ENCODE measurements around the gene GNAT3. TPM values are rescaled to one million over a fixed set of nuclear protein-coding genes. Genes with fewer than 3 reads are reported as not detected.

The GNAT3 gene
- total RNA-seq, 1 donor from 2014 or later: not detected

- intact Hi-C loops (cut with DNase I): no loop called here
- Histone ChIP-seq H3K36me3 (no peaks in the 10 kb centered on the region), H3K27me3 (no peaks in the 10 kb centered on the region), H3K4me3 (no peak overlapping the region), H3K27ac (no peak overlapping the region), H3K9me3 (no peaks in the 10 kb centered on the region), H3K4me1 (no peaks in the 10 kb centered on the region)
- TF ChIP-seq CTCF (IDR thresholded peaks at IDR 0.05): no peak
- TF ChIP-seq POLR2AphosphoS5 (IDR thresholded peaks at IDR 0.05; ENCODE audit: insufficient read depth in 1 of 2, low read depth in 1 of 2): no peak
- no peak for TF ChIP-seq POLR2A (IDR thresholded peaks at IDR 0.05)
- no peak for DNase-seq (ENCODE audit: extremely low spot score in 2 of 2)
Measured at GRCh38 chr7:80414331-80414730, 97.5 kb downstream of the GNAT3 start.

- TF ChIP-seq POLR2AphosphoS5 (IDR thresholded peaks at IDR 0.05; ENCODE audit: insufficient read depth in 1 of 2, low read depth in 1 of 2) (no peak), CTCF (IDR thresholded peaks at IDR 0.05) (no peak), POLR2A (IDR thresholded peaks at IDR 0.05) (no peak)
- Histone ChIP-seq H3K9me3 (no peaks in the 10 kb centered on the region), H3K27me3 (no peaks in the 10 kb centered on the region), H3K4me1 (no peaks in the 10 kb centered on the region), H3K36me3 (no peaks in the 10 kb centered on the region), H3K4me3 (no peak overlapping the region), H3K27ac (no peak overlapping the region)
- intact Hi-C loops (cut with DNase I): no loop called here
- DNase-seq (ENCODE audit: extremely low spot score in 2 of 2): no peak
Measured at GRCh38 chr7:80413383-80413945, 98.4 kb downstream of the GNAT3 start.

GRCh38 chr7:80412842-80413241 is 99.0 kb downstream of the GNAT3 start:
- H3K36me3 ChIP-seq: no peaks in the 10 kb centered on the region
- H3K9me3 ChIP-seq: no peaks in the 10 kb centered on the region
- no peaks in the 10 kb centered on the region for H3K4me1 ChIP-seq
- TF ChIP-seq POLR2AphosphoS5 (IDR thresholded peaks at IDR 0.05; ENCODE audit: insufficient read depth in 1 of 2, low read depth in 1 of 2): no peak
- TF ChIP-seq POLR2A (IDR thresholded peaks at IDR 0.05): no peak
- no peak for TF ChIP-seq CTCF (IDR thresholded peaks at IDR 0.05)
- intact Hi-C loops (cut with DNase I): no loop called here
- no peak for DNase-seq (ENCODE audit: extremely low spot score in 2 of 2)
- H3K27me3 ChIP-seq: no peaks in the 10 kb centered on the region
- no peak overlapping the region for H3K4me3 ChIP-seq
- no peak overlapping the region for H3K27ac ChIP-seq

- Histone ChIP-seq H3K27me3 (no peaks in the 10 kb centered on the region), H3K9me3 (no peaks in the 10 kb centered on the region), H3K36me3 (no peaks in the 10 kb centered on the region), H3K4me3 (no peak overlapping the region), H3K27ac (no peak overlapping the region), H3K4me1 (no peaks in the 10 kb centered on the region)
- TF ChIP-seq CTCF (IDR thresholded peaks at IDR 0.05): no peak
- TF ChIP-seq POLR2A (IDR thresholded peaks at IDR 0.05): no peak
- no peak for TF ChIP-seq POLR2AphosphoS5 (IDR thresholded peaks at IDR 0.05; ENCODE audit: insufficient read depth in 1 of 2, low read depth in 1 of 2)
- intact Hi-C loops (cut with DNase I): no loop called here
- DNase-seq (ENCODE audit: extremely low spot score in 2 of 2): no peak
Measured at GRCh38 chr7:80411621-80412020, 100.2 kb downstream of the GNAT3 start.

GRCh38 chr7:80410081-80410480 is 101.8 kb downstream of the GNAT3 start:
- no peaks in the 10 kb centered on the region for H3K9me3 ChIP-seq
- H3K27ac ChIP-seq: no peak overlapping the region
- H3K36me3 ChIP-seq: no peaks in the 10 kb centered on the region
- H3K4me1 ChIP-seq: no peaks in the 10 kb centered on the region
- DNase-seq (ENCODE audit: extremely low spot score in 2 of 2): no peak
- H3K27me3 ChIP-seq: no peaks in the 10 kb centered on the region
- intact Hi-C loops (cut with DNase I): no loop called here
- no peak for TF ChIP-seq CTCF (IDR thresholded peaks at IDR 0.05)
- TF ChIP-seq POLR2AphosphoS5 (IDR thresholded peaks at IDR 0.05; ENCODE audit: insufficient read depth in 1 of 2, low read depth in 1 of 2): no peak
- TF ChIP-seq POLR2A (IDR thresholded peaks at IDR 0.05): no peak
- H3K4me3 ChIP-seq: no peak overlapping the region

All from vagina (tissue), 2 donors.